CD4-positive, alpha-beta T cell treated with Interleukin-15 for 4 hours (primary cell): ENCODE data around the gene GNA14.
"Not testable (repeated sequence)": the region's sequence is repeated elsewhere in the genome, so short reads cannot be mapped to it uniquely, and the experiment has no call there.

Experiments
- DNase-seq: peaks from one replicate; pipeline ENCODE4 v3.0.0-alpha.2; 2020; ENCODE audit warnings: low spot score

The GNA14 gene

DNA sequence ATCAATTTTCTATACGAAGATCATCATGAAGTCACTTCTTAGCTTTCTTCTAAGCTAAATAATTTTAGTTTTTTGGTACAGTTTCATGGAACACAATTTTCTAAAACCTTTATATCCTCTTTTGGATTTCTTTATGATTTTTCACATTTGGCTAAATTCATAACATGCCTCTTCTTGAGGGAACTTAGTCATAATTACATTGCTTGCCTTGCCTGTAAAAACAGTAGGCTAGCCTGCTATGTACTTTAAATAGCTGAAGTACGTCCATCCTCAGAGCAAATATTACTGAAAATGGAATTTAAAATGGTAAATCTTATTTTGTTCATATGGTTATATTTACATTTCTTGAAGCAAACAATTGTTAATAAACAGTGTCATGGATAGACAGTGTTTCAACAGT, 245.8 kb downstream of the GNA14 start:
- DNase-seq = no peak

DNA sequence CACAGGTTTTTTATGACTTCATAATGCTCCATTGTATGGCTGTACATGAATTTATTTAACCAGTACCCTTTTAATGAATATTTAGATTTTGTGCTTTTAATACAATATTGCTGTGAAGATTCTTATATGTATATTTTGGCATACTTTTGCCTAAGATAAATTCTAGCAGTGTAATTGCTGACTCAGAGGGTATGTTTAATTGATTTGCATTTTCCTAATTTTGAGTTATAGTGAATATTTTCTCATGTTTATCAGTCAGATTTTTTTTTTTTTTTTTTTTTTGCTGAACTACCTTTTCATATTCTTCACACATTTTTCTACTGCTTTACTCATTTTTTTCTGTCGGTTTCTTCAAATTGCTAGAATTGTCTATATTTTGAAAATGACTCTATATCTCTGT, 248.2 kb downstream of the GNA14 start:
- DNase-seq = no peak

DNA sequence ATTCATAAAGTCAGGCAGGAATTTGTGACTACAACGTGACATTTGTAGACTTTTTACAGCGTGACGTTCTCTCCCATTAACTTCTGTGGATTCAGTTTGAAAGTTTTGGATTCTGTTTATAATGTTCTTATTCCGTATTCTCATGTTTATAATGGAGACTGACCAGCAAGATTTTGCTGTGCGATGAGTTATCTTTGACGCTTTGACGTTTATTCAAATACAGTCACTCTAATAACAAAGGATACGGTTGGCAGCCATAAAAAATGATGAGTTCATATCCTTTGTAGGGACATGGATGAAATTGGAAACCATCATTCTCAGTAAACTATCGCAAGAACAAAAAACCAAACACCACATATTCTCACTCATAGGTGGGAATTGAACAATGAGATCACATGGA, 249.5 kb downstream of the GNA14 start:
- DNase-seq = not testable (repeated sequence)

DNA sequence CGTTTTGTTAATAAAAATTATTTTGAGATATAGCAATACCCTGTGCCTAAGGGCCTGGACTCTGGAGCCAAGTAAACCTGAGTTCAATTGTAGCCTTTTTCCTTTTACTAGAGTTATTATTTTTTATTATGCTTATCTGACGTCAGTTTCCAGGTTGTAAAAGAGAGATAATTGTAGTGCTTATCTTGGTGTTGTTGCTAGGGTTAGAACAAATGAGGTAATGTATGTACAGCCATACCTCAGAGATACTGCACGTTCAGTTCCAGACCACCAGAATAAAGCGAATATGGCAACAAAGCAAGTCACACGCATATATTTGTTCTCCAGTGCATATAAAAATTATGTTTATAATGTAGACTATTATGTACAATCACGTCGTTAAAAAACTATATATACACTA, 255.8 kb downstream of the GNA14 start:
- DNase-seq = no peak

DNA sequence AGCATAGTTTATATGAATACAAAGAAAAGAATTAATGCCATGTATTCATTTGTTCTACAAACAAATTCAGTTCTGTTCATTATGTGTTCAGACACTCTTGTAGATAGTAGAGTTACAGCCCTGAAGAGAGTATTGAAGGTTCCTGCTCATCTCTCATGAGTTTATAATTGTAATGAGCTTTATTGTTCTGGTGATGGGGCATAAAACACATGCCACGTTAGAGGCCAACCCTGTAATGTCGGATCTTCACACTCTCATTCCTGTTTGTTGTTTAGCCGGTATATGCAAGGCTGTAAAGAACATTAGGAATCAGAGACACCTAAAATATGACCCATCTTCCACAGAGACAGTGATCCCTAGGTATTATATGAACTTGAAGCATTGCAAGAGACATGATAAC, 256.3 kb downstream of the GNA14 start:
- DNase-seq = no peak

DNA sequence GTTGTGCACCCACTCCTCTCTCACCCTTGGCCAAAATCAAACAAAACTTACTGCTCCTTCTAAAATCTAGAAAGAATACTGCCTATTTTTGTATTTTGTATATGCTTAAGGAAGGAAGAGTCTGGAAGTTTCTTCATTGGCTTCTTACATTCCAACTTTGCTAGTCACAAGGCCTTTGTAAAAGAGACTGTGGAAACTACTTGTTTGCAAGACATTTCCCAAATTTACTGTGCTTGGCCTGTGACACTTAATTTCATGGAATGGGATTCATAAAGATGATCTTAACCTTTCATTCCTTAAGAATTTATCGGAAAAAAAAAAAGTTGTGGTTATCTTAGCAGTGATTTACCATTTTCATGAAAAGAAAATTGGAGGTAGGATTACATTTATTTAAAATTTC, 261.9 kb downstream of the GNA14 start:
- DNase-seq = no peak

DNA sequence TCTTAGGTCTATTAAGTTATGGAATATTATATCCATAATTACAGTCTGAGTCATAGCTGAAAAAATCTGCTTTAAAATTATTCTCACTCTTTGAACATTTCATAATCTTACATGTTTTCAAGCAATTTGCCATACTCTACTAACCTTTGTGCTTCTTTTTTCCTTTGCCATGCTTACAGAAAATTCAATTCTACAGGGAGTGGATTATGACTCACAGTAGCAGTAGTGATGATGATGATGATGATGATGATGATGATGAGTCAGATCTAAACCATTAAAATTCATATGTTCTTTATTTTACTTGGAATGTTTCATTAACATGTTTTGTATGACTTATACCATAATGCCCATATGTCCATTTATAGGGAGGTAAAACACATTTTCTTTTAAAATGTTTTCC, 263.7 kb downstream of the GNA14 start:
- DNase-seq = no peak

DNA sequence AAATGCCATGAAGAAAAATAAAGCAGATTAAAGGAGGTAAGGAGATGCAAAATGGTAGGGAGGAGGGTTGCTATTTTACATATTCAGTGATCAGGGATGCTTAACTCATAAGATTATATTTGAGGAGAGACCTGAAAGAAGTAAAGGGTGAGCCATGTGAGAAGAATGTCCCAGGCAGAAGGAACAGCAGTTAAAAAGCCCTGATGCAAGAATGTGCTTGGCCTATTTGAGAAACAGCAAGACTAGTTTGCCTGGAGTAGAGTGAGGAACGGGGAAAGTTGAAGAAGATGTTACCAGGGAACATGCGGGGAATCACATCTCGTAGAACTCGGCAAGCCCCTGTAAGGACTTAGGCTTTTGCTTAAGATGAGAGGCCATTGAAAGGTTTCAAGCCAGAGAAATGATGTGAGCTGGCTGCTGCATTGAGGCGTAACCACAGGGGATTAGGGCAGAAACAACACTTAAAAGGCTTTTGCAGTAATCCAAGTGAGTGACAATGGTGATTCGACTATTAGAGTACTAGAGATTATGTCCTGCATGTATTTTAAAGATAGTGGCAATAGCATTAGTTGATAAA, 272.1 kb downstream of the GNA14 start:
- DNase-seq = no peak

DNA sequence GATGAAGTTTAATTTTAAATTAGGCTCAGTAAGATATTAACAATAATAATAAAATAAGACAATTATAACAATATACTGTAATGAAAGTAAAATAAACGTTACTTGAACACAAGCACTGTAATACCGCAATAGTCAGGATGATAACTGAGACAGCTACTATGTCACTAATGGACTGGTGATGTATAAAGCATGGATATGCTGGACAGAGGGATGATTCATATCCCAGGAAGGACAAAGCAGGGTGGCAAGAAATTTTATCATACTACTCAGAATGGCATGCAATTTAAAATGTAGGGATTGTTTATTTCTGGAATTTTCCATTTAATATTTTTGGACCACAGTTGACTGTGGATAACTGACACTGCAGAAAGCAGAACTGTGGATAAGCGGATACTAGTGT, 273.9 kb downstream of the GNA14 start:
- no peak for DNase-seq
